Kidney epithelial cell (primary cell): ENCODE data around the gene CCPG1. TPM values are rescaled to one million over a fixed set of nuclear protein-coding genes. Genes with fewer than 3 reads are reported as not detected.

ENCODE experiments used
- DNase-seq: peaks from one replicate; pipeline ENCODE4 v3.0.0-alpha.2; 2010; ENCODE audit warnings: low read depth
- H3K27me3 ChIP-seq: 2 replicates; pipeline ENCODE4 v1.6.0; 2011; ENCODE audit warnings: low read length; ENCODE audit not compliant: control insufficient read depth, insufficient read depth
- H3K36me3 ChIP-seq: 2 replicates; pipeline ENCODE4 v1.5.1; 2011; ENCODE audit warnings: low read length; ENCODE audit not compliant: control insufficient read depth, insufficient read depth
- H3K4me3 ChIP-seq: 2 replicates; pipeline ENCODE4 v1.5.1; 2011; ENCODE audit warnings: low read depth, mild to moderate bottlenecking, control low read depth, low read length
- total RNA-seq: library from RNA; depleted of rRNA; stranded (reverse); fragments of >200 nt; gene quantifications from 2 replicates; pipeline ENCODE4 v1.2.3, GENCODE V29; 2015
- TF ChIP-seq, protein P1 (sequence below): IDR thresholded peaks from 2 replicates; pipeline ENCODE4 v1.5.1; 2011; ENCODE audit warnings: mild to moderate bottlenecking, moderate library complexity, low read length, control low read depth, inconsistent platforms; ENCODE audit not compliant: insufficient read depth, poor library complexity, severe bottlenecking

The CCPG1 gene
- total RNA-seq, 1 donor from 2014 or later: 63.6 TPM

DNA sequence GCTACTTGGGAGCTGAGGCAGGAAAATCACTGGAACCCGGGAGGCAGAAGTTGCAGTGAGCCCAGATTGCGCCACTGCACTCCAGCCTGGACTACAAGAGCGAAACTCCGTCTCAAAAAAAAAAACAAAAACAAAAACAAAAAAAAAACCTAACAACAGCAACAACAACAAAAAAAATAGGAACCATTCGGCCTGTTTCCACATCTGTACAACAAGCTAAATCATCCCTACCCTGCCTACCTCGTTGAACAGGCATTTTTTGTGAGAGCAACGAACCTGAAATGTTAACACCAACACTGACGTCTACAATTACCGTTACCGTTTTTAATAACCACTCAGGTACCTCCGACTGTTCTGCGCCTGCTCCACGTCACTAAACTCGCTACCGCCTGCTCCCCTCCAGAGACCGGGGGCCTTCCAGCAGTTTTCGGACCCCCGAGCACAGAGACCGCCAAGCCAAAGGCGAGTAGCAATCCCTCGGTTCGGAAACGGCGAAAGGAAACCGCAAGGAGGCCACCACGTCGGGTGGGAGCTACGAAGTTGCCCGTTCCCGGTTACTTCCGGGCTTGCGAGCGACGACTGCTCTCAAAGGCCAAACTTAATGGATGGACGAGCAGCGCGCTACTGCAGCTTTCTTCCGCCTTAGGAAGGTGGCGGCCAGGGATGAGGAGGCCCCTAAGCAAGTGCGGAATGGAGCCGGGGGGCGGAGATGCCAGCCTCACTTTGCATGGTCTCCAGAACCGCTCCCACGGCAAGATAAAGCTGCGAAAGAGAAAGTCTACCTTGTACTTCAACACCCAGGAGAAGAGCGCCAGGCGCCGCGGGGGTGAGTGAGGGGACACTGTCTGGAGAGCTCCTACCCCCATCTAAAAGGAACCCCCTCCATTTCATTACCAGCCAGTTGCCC is 89.3 kb downstream of the CCPG1 start, which contains the start of the genes PIGB and PIGBOS1:
Gene PIGB, plus strand, starts transcription at position 635 of the 907 bp plus-strand sequence. Its CDS starts 29 bp downstream, at position 664.
Gene PIGBOS1, minus strand, starts transcription at position 536 of the 907 bp plus-strand sequence. CDS start 1,331 bp downstream, outside the sequence.
- no peaks in the 10 kb centered on the region for H3K27me3 ChIP-seq
- no peaks in the 10 kb centered on the region for H3K36me3 ChIP-seq
- TF ChIP-seq, protein P1, sequence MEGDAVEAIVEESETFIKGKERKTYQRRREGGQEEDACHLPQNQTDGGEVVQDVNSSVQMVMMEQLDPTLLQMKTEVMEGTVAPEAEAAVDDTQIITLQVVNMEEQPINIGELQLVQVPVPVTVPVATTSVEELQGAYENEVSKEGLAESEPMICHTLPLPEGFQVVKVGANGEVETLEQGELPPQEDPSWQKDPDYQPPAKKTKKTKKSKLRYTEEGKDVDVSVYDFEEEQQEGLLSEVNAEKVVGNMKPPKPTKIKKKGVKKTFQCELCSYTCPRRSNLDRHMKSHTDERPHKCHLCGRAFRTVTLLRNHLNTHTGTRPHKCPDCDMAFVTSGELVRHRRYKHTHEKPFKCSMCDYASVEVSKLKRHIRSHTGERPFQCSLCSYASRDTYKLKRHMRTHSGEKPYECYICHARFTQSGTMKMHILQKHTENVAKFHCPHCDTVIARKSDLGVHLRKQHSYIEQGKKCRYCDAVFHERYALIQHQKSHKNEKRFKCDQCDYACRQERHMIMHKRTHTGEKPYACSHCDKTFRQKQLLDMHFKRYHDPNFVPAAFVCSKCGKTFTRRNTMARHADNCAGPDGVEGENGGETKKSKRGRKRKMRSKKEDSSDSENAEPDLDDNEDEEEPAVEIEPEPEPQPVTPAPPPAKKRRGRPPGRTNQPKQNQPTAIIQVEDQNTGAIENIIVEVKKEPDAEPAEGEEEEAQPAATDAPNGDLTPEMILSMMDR: no peak
- DNase-seq: peak; percentile 61
- H3K4me3 ChIP-seq: peak within 1 kb of the TSS; percentile 85

Other genes starting within 250 kb of the CCPG1 start
- 106 and 113 TPM in 2 replicates for gene RSL24D1, start 211.4 kb downstream of the CCPG1 start, total RNA-seq
- gene RAB27A, start 118.5 kb downstream of the CCPG1 start, total RNA-seq: 5.0 and 7.7 TPM in 2 replicates
- gene PIGBOS1, start 89.2 kb downstream of the CCPG1 start, total RNA-seq: 14.9 and 32.8 TPM in 2 replicates
- gene PIGB, start 89.1 kb downstream of the CCPG1 start, total RNA-seq: 6.2 and 10.9 TPM in 2 replicates
- gene PIERCE2, start 136 bp upstream of the CCPG1 start, total RNA-seq: 1.8 and 5.2 TPM in 2 replicates
- 6.0 and 6.5 TPM in 2 replicates for gene DNAAF4, start 99.9 kb upstream of the CCPG1 start, total RNA-seq
- gene PYGO1, start 180.0 kb upstream of the CCPG1 start, total RNA-seq: 6.8 and 10.3 TPM in 2 replicates